EH (cell line): ENCODE results near the gene HLCS.
"Not testable (repeated sequence)": the region's sequence is repeated elsewhere in the genome, so short reads cannot be mapped to it uniquely, and the experiment has no call there.

Experiments
- DNase-seq: peaks from one replicate; pipeline ENCODE4 v3.0.0-alpha.2; 2015; ENCODE audit warnings: low read depth

Gene HLCS

DNA sequence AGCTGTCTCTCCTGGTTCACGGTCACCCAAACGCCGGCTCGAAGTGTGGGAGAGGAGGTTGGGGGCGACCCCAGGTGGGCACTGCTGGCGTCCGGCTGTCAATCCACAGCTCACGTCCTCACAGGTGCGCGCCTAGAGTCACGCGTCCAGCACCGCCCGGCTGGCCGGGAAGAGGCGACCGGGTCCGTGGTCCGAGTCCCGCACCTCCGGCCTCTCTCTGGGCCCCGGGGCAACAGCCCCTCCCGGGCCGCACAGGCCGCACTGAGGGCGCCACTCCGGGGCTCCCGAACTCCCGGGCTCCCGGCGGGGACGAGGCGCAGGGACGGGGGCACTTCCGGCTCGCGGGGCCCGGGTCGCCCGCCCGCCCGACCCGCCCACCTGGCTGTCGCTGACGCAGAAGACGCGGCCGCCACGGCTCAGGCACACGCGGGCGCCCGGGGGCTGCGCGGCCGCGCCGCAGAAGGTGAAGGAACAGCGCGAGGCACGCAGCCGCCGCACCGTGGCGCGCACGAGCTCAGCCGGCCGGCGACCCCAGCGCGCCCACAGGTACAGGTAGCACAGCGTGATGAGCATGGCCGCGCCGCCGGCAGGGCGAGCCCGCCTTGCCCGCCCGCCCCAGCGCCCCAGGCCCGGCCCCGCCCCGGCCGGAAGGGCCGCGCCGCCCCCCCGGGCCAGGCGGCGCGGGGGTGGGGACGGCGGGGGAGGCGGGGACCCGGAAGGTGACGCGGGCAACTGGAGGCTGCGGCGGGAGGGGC, at the start of gene HLCS:
Gene HLCS, minus strand, starts transcription at position 604 of the 755 bp plus-strand sequence. Its CDS starts 31 bp downstream, at position 573.
- DNase-seq, result peak; percentile 75

GRCh38 chr21:37009740-37010341, 43.4 kb upstream of the HLCS start:
- DNase-seq, result peak; percentile 86

- DNase-seq, result no peak
Observed at GRCh38 chr21:37008724-37009123, 42.3 kb upstream of the HLCS start.

DNA sequence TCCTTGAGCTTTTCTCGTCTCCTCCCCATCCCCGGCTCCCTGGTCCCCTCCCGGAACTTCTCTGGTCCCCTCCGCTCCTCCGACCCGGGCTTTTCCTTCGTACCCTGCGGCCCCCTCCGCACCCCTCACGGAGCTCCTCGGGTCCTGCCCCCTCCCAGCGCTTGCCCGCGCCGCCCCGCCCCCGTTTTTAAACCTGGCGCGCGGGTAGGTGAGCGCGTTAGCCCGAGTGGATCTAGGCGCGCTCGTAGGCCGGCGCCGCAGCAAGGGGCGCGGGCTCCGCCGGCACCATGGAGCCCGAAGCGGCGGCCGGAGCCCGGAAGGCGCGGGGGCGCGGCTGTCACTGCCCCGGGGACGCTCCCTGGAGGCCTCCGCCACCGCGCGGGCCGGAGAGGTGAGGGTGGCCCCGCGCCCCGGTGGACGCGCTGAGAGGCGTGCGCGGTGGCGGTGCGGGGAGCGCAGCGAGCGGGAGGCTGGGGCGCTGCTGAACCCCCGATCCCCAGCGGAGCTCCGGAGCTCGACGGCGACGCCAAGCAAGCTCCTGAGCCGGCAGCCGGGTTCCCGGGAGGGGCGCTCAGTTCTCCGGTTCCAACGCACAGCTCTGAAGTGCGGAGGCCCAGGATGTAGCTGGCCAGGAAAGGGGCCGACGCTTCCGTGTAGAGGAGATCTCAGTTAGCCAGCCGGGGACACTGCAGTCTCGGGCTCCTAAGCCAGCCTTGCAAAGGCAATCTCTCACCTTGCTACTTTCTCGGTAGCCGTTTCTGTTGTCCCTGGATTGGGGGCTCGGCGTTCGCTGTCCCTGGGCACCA, 40.2 kb upstream of the HLCS start, which contains the start of gene RIPPLY3:
Gene RIPPLY3, plus strand, starts transcription at position 217 of the 806 bp plus-strand sequence. Its CDS starts 71 bp downstream, at position 288.
- DNase-seq, result peak; percentile 49

DNA sequence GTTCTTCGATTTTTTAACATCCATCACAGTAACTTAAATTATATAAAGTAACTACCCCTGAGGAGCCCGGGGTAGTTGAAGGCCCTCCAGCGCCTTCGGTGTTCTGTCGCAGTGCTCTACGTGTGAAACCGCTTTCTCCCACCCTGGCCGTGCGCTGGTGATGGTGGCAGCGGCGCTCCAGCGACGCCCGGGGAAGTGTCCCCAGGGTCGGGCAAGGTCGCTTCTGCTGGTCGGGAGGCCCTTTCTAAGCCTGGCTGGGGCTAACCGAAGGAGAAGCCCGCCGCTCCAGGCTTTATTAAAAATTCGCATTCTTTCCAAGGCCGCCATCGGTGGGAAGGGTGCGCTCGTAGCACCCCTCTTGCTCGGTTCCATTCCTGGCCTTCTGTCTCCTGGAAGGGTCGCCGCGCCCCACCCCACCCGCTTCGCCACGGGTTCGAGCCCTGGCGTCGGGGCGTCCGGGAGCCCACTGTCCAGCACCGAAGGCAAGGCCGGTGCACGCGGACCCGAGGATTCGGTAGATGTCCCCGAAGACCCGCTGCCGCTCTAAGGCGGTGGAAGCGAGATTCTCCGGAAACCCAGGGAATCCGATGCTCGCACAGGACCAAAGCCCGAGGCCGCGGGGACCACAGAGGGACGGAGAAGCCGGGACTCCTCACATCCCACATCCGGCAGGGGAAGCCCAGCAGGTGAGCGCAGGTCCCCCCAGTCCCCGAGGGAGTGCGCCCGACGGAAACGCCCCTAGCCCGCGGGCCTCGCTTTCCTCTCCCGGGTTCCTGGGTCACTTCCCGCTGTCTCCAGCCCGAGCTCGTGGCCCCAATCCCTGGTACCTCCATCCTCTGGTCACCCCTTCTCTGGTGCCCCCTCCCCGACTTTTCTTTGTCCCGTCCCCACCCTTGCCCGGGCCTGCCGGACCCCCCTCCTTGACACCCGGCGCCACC, 39.3 kb upstream of the HLCS start:
- no peak for DNase-seq

DNA sequence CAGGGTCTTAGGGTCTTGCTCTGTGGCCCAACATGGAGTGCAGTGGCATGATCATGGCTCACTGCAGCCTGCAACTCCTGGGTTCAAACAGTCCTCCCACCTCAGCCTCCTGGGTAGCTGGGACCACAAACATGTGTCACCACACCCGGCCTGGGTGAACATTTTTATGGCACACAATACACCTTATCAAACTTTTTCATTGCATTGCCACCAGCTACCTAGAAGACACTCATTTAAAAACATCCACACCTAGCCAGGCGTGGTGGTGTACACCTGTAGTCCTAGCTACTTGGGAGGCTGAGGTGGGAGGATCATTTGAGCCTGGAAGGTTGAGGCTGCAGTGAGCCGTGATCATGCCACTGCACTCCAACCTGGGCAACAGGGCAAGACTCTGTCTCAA, 37.4 kb upstream of the HLCS start:
- not testable (repeated sequence) for DNase-seq

- DNase-seq, result not testable (repeated sequence)
Observed at GRCh38 chr21:37002851-37003250, 36.4 kb upstream of the HLCS start.

- peak; percentile 41 for DNase-seq
Observed at GRCh38 chr21:37001441-37001840, 35.0 kb upstream of the HLCS start.

GRCh38 chr21:37000381-37000780, 33.9 kb upstream of the HLCS start:
- peak; percentile 11 for DNase-seq

- no peak for DNase-seq
Observed at GRCh38 chr21:36999131-36999898, 32.8 kb upstream of the HLCS start.

- DNase-seq, result not testable (repeated sequence)
Observed at GRCh38 chr21:36995285-36995684, 28.8 kb upstream of the HLCS start.

DNA sequence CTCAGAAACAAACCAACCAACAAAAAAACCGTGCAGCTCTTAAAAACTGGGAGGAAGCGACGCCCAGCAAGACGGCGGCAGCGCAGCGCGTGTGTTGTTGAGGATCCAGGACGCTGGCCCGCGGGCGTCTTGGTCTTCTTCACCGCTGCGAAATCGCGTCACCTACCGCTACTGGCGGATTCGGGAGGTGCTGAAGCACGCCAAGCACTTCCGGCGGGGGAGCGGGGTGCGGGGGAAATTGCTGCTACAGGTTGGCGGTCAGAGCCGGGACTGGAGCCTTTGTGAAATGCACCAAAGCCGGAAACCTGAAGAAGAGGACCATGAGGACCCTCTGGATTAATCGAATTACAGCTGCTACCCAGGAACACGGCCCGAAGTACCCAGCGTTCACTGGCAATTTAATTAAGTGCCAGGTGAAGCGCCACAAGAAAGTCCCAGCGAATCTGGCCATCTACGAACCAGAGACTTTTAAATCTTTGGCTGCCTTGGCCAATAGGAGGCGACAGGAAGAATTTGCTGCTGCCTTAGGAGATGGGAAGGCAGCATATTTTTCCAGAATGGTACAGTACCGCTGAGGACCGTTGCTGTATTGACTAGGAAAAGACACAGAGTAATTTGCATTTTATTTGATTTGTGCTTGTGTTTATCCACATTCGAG, 28.2 kb upstream of the HLCS start:
- no peak for DNase-seq

- no peak for DNase-seq
Observed at GRCh38 chr21:36992671-36993070, 26.2 kb upstream of the HLCS start.

- no peak for DNase-seq
Observed at GRCh38 chr21:36990508-36991205, 24.2 kb upstream of the HLCS start.

GRCh38 chr21:36989699-36990507, 23.4 kb upstream of the HLCS start:
- DNase-seq, result peak; percentile 94

- DNase-seq, result not testable (repeated sequence)
Observed at GRCh38 chr21:36989199-36989698, 22.8 kb upstream of the HLCS start.

DNA sequence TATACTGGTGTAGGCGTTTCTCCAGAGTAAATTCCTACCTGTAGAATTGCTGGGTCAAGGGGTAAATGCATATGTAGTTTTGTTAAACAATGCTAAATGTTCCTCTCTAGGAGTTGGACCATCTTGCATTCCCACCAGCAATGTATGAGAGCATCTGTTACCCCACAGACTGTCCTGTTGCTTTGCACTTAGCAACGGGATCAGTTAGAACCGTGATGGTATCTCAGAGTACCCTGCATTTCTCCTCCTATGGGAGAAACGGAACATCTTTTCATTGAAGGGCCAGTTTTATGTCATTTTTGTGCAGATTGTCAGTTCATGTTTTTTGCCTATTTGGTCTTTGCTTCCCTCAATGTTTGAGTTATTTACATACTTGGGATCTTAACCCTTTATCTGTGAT, 22.1 kb upstream of the HLCS start:
- no peak for DNase-seq

DNA sequence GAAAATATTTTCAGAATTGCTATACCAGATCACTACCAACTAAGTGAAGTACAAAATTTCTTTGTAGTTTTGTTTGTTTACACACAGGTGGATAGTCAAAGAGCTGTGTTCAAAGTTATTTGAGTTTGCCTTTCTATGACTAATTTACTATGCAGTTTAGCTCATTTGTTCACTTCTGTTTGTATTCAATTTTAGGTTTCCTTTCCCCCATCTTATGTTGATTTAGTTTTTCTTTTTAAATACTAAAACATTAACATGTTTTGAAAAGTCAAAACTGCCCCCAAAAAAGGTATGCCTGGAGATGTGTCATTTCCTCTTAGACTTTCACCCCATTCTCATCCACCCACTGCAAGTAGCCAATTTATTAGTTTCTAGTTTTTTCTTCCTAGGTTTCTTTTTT, 21.4 kb upstream of the HLCS start:
- DNase-seq, result no peak
